ENCODE measurements around the gene MAMDC4.

MAMDC4 gene

GRCh38 chr9:136806067-136806466, 46.1 kb upstream of the MAMDC4 start:
- Histone ChIP-seq H3K4me3 (no peak overlapping the region), H3K27me3 (peaks cover 0 to 24% of the 10 kb centered on the region in 2 donors), H3K9me3 (no peaks in the 10 kb centered on the region), H3K36me3 (peaks cover 0 to 6% (median 0%) of the 10 kb centered on the region in 3 donors), H3K27ac (no peak overlapping the region), H3K4me1 (peaks cover 0 to 57% (median 28%) of the 10 kb centered on the region in 4 donors)
- intact Hi-C loops (cut with DNase I; ENCODE audit: low total_unique reads) = loop anchor here (5.0 kb wide), 1 partner anchor 36 kb away; the partner anchor contains the start of gene AJM1
- TF ChIP-seq, protein P1, sequence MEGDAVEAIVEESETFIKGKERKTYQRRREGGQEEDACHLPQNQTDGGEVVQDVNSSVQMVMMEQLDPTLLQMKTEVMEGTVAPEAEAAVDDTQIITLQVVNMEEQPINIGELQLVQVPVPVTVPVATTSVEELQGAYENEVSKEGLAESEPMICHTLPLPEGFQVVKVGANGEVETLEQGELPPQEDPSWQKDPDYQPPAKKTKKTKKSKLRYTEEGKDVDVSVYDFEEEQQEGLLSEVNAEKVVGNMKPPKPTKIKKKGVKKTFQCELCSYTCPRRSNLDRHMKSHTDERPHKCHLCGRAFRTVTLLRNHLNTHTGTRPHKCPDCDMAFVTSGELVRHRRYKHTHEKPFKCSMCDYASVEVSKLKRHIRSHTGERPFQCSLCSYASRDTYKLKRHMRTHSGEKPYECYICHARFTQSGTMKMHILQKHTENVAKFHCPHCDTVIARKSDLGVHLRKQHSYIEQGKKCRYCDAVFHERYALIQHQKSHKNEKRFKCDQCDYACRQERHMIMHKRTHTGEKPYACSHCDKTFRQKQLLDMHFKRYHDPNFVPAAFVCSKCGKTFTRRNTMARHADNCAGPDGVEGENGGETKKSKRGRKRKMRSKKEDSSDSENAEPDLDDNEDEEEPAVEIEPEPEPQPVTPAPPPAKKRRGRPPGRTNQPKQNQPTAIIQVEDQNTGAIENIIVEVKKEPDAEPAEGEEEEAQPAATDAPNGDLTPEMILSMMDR (IDR thresholded peaks at IDR 0.05) = no peak
- DNase-seq = no peak

GRCh38 chr9:136806631-136807201, 45.4 kb upstream of the MAMDC4 start:
- intact Hi-C loops (cut with DNase I; ENCODE audit: low total_unique reads) = loop anchor here (5.0 kb wide), 1 partner anchor 36 kb away; the partner anchor contains the start of gene AJM1
- peaks cover 0 to 9% (median 0%) of the 10 kb centered on the region in 3 donors for H3K36me3 ChIP-seq
- DNase-seq = no peak

GRCh38 chr9:136807281-136808074, 44.7 kb upstream of the MAMDC4 start, which contains the start of gene RABL6:
Gene RABL6, plus strand, starts transcription at chr9:136807948. Its CDS starts 249 bp downstream, at chr9:136808197.
- peaks cover 0 to 52% (median 26%) of the 10 kb centered on the region in 4 donors for H3K4me1 ChIP-seq
- peaks cover 0 to 10% of the 10 kb centered on the region in 2 donors for H3K27me3 ChIP-seq
- no peaks in the 10 kb centered on the region for H3K9me3 ChIP-seq
- peaks cover 0 to 16% (median 0%) of the 10 kb centered on the region in 3 donors for H3K36me3 ChIP-seq
- intact Hi-C loops (cut with DNase I; ENCODE audit: low total_unique reads) = loop anchor here (5.0 kb wide), 1 partner anchor 35 kb away; the partner anchor contains the start of gene AJM1
- DNase-seq = peak; percentile 57 to 86
- TF ChIP-seq, protein P1 (IDR thresholded peaks at IDR 0.05) = peak in 1 of 2 experiments; percentile 31
- peak within 1 kb of the TSS; percentile 83 to 93 for H3K27ac ChIP-seq
- peak within 1 kb of the TSS; percentile 94 to 99 for H3K4me3 ChIP-seq

More at GRCh38 chr9:136806631-136807201, 45.4 kb upstream of the MAMDC4 start:
- Histone ChIP-seq H3K4me1 (peaks cover 0 to 52% (median 26%) of the 10 kb centered on the region in 4 donors), H3K9me3 (no peaks in the 10 kb centered on the region), H3K4me3 (peak overlapping the region; percentile 94 to 99), H3K27ac (peak overlapping the region; percentile 83 to 93), H3K27me3 (peaks cover 0 to 18% of the 10 kb centered on the region in 2 donors)
- TF ChIP-seq, protein P1 (IDR thresholded peaks at IDR 0.05) = no peak

DNA sequence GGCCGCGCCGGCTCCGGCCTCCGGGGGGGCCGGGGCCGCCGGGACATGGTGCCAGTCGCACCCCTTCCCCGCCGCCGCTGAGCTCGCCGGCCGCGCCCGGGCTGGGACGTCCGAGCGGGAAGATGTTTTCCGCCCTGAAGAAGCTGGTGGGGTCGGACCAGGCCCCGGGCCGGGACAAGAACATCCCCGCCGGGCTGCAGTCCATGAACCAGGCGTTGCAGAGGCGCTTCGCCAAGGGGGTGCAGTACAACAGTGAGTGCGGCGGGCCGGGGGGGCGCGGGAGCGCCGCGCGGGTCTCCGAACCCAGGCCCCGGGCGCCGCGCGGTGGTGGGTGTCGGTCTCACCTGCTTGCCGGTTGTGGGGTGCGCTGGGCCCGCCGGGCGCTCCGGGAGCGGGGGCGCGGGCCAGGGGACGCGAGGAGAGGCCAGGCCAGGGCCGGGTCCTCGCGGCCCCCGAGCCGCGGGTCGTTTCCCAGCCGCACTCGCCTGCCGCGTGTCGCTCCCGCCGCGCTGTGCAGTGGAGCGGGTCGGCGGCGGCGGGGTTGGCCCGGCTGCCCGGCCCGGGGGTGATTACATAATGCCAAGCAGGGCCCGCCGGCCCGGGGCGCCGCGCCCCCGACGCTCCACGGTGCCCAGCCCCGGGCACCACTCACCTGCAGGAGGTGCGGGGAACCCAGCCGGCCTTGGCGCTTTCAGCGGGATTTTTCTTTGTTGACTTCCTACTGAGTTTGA, 43.9 kb upstream of the MAMDC4 start:
- peaks cover 0 to 4% of the 10 kb centered on the region in 2 donors for H3K27me3 ChIP-seq
- TF ChIP-seq, protein P1 (IDR thresholded peaks at IDR 0.05) = no peak
- H3K27ac ChIP-seq = peak overlapping the region; percentile 69 to 83
- no peak for DNase-seq
- peaks cover 0 to 23% (median 6%) of the 10 kb centered on the region in 3 donors for H3K36me3 ChIP-seq
- no peaks in the 10 kb centered on the region for H3K9me3 ChIP-seq
- peaks cover 0 to 52% (median 26%) of the 10 kb centered on the region in 4 donors for H3K4me1 ChIP-seq
- intact Hi-C loops (cut with DNase I; ENCODE audit: low total_unique reads) = loop anchor here (5.0 kb wide), 1 partner anchor 34 kb away; the partner anchor contains the start of gene AJM1
- peak overlapping the region; percentile 94 to 99 for H3K4me3 ChIP-seq

GRCh38 chr9:136808806-136809158, 43.4 kb upstream of the MAMDC4 start:
- peak overlapping the region; percentile 69 to 83 for H3K27ac ChIP-seq
- H3K4me3 ChIP-seq = peak overlapping the region; percentile 94 to 99
- H3K9me3 ChIP-seq = no peaks in the 10 kb centered on the region
- no peak for DNase-seq
- H3K27me3 ChIP-seq = no peaks in the 10 kb centered on the region
- TF ChIP-seq, protein P1 (IDR thresholded peaks at IDR 0.05) = no peak
- H3K36me3 ChIP-seq = peaks cover 0 to 26% (median 6%) of the 10 kb centered on the region in 3 donors
- intact Hi-C loops (cut with DNase I; ENCODE audit: low total_unique reads) = loop anchor here (5.0 kb wide), 1 partner anchor 34 kb away; the partner anchor contains the start of gene AJM1
- H3K4me1 ChIP-seq = peaks cover 0 to 52% (median 26%) of the 10 kb centered on the region in 4 donors

All from tibial artery (tissue), 4 donors.